Measurements from ENCODE around the gene ZCCHC7.

The ZCCHC7 gene

GRCh38 chr9:37406603-37407401, 286.4 kb downstream of the ZCCHC7 start:
- TF ChIP-seq GABPA (IDR thresholded peaks at IDR 0.05; ENCODE audit: low read depth), result no peak
- TF ChIP-seq SPI1 (IDR thresholded peaks at IDR 0.05; ENCODE audit: borderline replicate concordance, low read depth), result no peak
- TF ChIP-seq, protein P1, sequence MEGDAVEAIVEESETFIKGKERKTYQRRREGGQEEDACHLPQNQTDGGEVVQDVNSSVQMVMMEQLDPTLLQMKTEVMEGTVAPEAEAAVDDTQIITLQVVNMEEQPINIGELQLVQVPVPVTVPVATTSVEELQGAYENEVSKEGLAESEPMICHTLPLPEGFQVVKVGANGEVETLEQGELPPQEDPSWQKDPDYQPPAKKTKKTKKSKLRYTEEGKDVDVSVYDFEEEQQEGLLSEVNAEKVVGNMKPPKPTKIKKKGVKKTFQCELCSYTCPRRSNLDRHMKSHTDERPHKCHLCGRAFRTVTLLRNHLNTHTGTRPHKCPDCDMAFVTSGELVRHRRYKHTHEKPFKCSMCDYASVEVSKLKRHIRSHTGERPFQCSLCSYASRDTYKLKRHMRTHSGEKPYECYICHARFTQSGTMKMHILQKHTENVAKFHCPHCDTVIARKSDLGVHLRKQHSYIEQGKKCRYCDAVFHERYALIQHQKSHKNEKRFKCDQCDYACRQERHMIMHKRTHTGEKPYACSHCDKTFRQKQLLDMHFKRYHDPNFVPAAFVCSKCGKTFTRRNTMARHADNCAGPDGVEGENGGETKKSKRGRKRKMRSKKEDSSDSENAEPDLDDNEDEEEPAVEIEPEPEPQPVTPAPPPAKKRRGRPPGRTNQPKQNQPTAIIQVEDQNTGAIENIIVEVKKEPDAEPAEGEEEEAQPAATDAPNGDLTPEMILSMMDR (IDR thresholded peaks at IDR 0.05; ENCODE audit: insufficient read depth, low read length), result no peak
- no peak for TF ChIP-seq POLR2AphosphoS5 (IDR thresholded peaks at IDR 0.05; ENCODE audit: low read depth)
- no peak for TF ChIP-seq REST (IDR thresholded peaks at IDR 0.05; ENCODE audit: insufficient replicate concordance, low read depth)
- H3K27me3 ChIP-seq (ENCODE audit: insufficient read depth, poor library complexity, severe bottlenecking), result no peaks in the 10 kb centered on the region
- DNase-seq (ENCODE audit: low read depth in 1 of 2, low spot score in 1 of 2), result no peak
- no peak overlapping the region for H3K4me3 ChIP-seq (replicated peaks; ENCODE audit: insufficient read depth, low read length)
- H3K27ac ChIP-seq (replicated peaks), result no peak overlapping the region

- TF ChIP-seq, protein P1 (IDR thresholded peaks at IDR 0.05; ENCODE audit: insufficient read depth, low read length), result no peak
- TF ChIP-seq SPI1 (IDR thresholded peaks at IDR 0.05; ENCODE audit: borderline replicate concordance, low read depth), result no peak
- no peak for TF ChIP-seq GABPA (IDR thresholded peaks at IDR 0.05; ENCODE audit: low read depth)
- no peak for TF ChIP-seq REST (IDR thresholded peaks at IDR 0.05; ENCODE audit: insufficient replicate concordance, low read depth)
- TF ChIP-seq POLR2AphosphoS5 (IDR thresholded peaks at IDR 0.05; ENCODE audit: low read depth), result no peak
Observed at GRCh38 chr9:37407468-37407867, 287.1 kb downstream of the ZCCHC7 start.

More at GRCh38 chr9:37407468-37407867, 287.1 kb downstream of the ZCCHC7 start:
- Histone ChIP-seq H3K27me3 (ENCODE audit: insufficient read depth, poor library complexity, severe bottlenecking) (no peaks in the 10 kb centered on the region), H3K27ac (replicated peaks) (no peak overlapping the region), H3K4me3 (replicated peaks; ENCODE audit: insufficient read depth, low read length) (no peak overlapping the region)
- no peak for DNase-seq (ENCODE audit: low read depth in 1 of 2, low spot score in 1 of 2)

All from HL-60 (cell line).